Neural cell (in vitro differentiated cells): ENCODE measurements around the gene COL8A1. TPM values are rescaled to one million over a fixed set of nuclear protein-coding genes. Genes with fewer than 3 reads are reported as not detected.

Experiments
- H2AFZ ChIP-seq: fragments of 200-600, 300-800 bp; sonication (generic), shearing (Covaris generic); 2 replicates; pipeline ENCODE4 v1.6.0; 2014; ENCODE audit warnings: low read depth, mild to moderate bottlenecking, antibody characterized with exemption, low read length, moderate library complexity
- H3F3A ChIP-seq: fragments of 200-600 bp; shearing (Covaris generic); 2 replicates; pipeline ENCODE4 v1.6.1; 2016; ENCODE audit warnings: mild to moderate bottlenecking, moderate library complexity, mixed read lengths, antibody characterized with exemption, low read length; ENCODE audit not compliant: insufficient read depth, poor library complexity, severe bottlenecking
- H3K27ac ChIP-seq: fragments of 200-600, 300-800 bp; sonication (generic), shearing (Covaris generic); 2 replicates; pipeline ENCODE4 v1.5.1; 2014; ENCODE audit warnings: mild to moderate bottlenecking, low read length, moderate library complexity
- H3K27me3 ChIP-seq: fragments of 300-800, 200-600 bp; sonication (generic), shearing (Covaris generic); 2 replicates; pipeline ENCODE4 v1.6.0; 2014; ENCODE audit warnings: mild to moderate bottlenecking, low read depth, low read length, moderate library complexity; ENCODE audit not compliant: insufficient read depth
- H3K36me3 ChIP-seq: fragments of 300-800, 200-600 bp; sonication (generic), shearing (Covaris generic); 2 replicates; pipeline ENCODE4 v1.5.1; 2014; ENCODE audit warnings: mild to moderate bottlenecking, antibody characterized with exemption, low read length, moderate library complexity; ENCODE audit not compliant: insufficient read depth
- H3K4me2 ChIP-seq: fragments of 300-800, 200-600 bp; sonication (generic), shearing (Covaris generic); 2 replicates; pipeline ENCODE4 v1.6.0; 2014; ENCODE audit warnings: mild to moderate bottlenecking, low read length
- H3K4me3 ChIP-seq: fragments of 300-800, 200-600 bp; sonication (generic), shearing (Covaris generic); 2 replicates; pipeline ENCODE4 v1.5.1; 2014; ENCODE audit warnings: mild to moderate bottlenecking, low read length, moderate library complexity
- H3K79me2 ChIP-seq: fragments of 200-600 bp; shearing (Covaris generic); replicated peaks from 2 replicates; pipeline ENCODE4 v1.6.0; 2014; ENCODE audit warnings: mild to moderate bottlenecking, low read length, moderate library complexity; ENCODE audit not compliant: insufficient read depth
- H3K9ac ChIP-seq: fragments of 300-800, 200-600 bp; sonication (generic), shearing (Covaris generic); 2 replicates; pipeline ENCODE4 v1.6.1; 2016; ENCODE audit warnings: mild to moderate bottlenecking, low read length, mixed read lengths
- H3K9me2 ChIP-seq: fragments of 200-600 bp; shearing (Covaris generic); 2 replicates; pipeline ENCODE4 v1.6.1; 2016; ENCODE audit warnings: mild to moderate bottlenecking, low read length, mixed read lengths; ENCODE audit not compliant: insufficient read depth
- H3K9me3 ChIP-seq: fragments of 200-600, 300-800 bp; sonication (generic), shearing (Covaris generic); 2 replicates; pipeline ENCODE4 v1.6.1; 2016; ENCODE audit warnings: mild to moderate bottlenecking, mixed run types, low read length, moderate library complexity, mixed read lengths
- H4K20me1 ChIP-seq: fragments of 200-600 bp; shearing (Covaris generic); 2 replicates; pipeline ENCODE4 v1.6.1; 2016; ENCODE audit warnings: mild to moderate bottlenecking, mixed run types; ENCODE audit not compliant: insufficient read depth
- CTCF ChIP-seq: fragments of 450-650 bp; IDR thresholded peaks from 2 replicates; pipeline ENCODE4 v1.5.1; 2014; ENCODE audit warnings: antibody characterized with exemption, mild to moderate bottlenecking, moderate library complexity; ENCODE audit not compliant: poor library complexity, severe bottlenecking
- EP300 ChIP-seq: fragments of 450-650 bp; conservative IDR thresholded peaks from 2 replicates; pipeline ENCODE4 v1.6.1; 2014; ENCODE audit warnings: antibody characterized with exemption, mild to moderate bottlenecking, moderate library complexity; ENCODE audit not compliant: poor library complexity, severe bottlenecking
- EZH2 ChIP-seq: fragments of 200-600, 300-800 bp; shearing (Covaris generic), sonication (generic); IDR thresholded peaks from 2 replicates; pipeline ENCODE4 v1.6.1; 2014; ENCODE audit warnings: antibody characterized with exemption, low read length, borderline replicate concordance, mild to moderate bottlenecking; ENCODE audit not compliant: insufficient read depth, poor library complexity, severe bottlenecking
- MXI1 ChIP-seq: fragments of 450-650 bp; conservative IDR thresholded peaks from 2 replicates; pipeline ENCODE4 v1.6.1; 2014; ENCODE audit warnings: antibody characterized with exemption, mild to moderate bottlenecking; ENCODE audit not compliant: poor library complexity, severe bottlenecking
- POLR2AphosphoS5 ChIP-seq: IDR thresholded peaks from 2 replicates; pipeline ENCODE4 v1.6.1; 2012
- RAD21 ChIP-seq: fragments of 450-650 bp; conservative IDR thresholded peaks from 2 replicates; pipeline ENCODE4 v1.6.1; 2014; ENCODE audit warnings: antibody characterized with exemption, mild to moderate bottlenecking, moderate library complexity
- REST ChIP-seq: IDR thresholded peaks from 2 replicates; pipeline ENCODE4 v1.6.1; 2012; ENCODE audit warnings: borderline replicate concordance
- SMC3 ChIP-seq: fragments of 450-650 bp; conservative IDR thresholded peaks from 2 replicates; pipeline ENCODE4 v1.6.1; 2014; ENCODE audit warnings: antibody characterized with exemption, mild to moderate bottlenecking, moderate library complexity; ENCODE audit not compliant: poor library complexity
- TAF1 ChIP-seq: IDR thresholded peaks from 2 replicates; pipeline ENCODE4 v1.6.1; 2012; ENCODE audit warnings: low read depth
- polyA plus RNA-seq: library from polyadenylated mRNA; depleted of rRNA; stranded (reverse); fragments of >200 nt; gene quantifications from 2 replicates; pipeline ENCODE4 v1.2.3, GENCODE V29; 2014

The COL8A1 gene
- polyA plus RNA-seq, 1 donor from 2014 or later = 0.04 TPM

- no peaks in the 10 kb centered on the region for H3K9me3 ChIP-seq
- no peak overlapping the region for H2AFZ ChIP-seq
- H3K36me3 ChIP-seq = no peaks in the 10 kb centered on the region
- no peak overlapping the region for H3K4me2 ChIP-seq
- TF ChIP-seq EZH2 = no peak
- no peak for TF ChIP-seq SMC3
- TF ChIP-seq RAD21 = no peak
- no peak for TF ChIP-seq REST
- no peak for TF ChIP-seq POLR2AphosphoS5
- no peak for TF ChIP-seq MXI1
- no peak for TF ChIP-seq CTCF
- TF ChIP-seq EP300 = no peak
- no peak for TF ChIP-seq TAF1
- H3K9ac ChIP-seq = no peak overlapping the region
- no peaks in the 10 kb centered on the region for H3K79me2 ChIP-seq
- no peaks in the 10 kb centered on the region for H3K27me3 ChIP-seq
- H3K9me2 ChIP-seq = no peaks in the 10 kb centered on the region
- no peaks in the 10 kb centered on the region for H3F3A ChIP-seq
- H3K27ac ChIP-seq = no peak overlapping the region
- H4K20me1 ChIP-seq = no peaks in the 10 kb centered on the region
- no peak overlapping the region for H3K4me3 ChIP-seq
Observed at GRCh38 chr3:99837715-99838114, 199.3 kb downstream of the COL8A1 start.

DNA sequence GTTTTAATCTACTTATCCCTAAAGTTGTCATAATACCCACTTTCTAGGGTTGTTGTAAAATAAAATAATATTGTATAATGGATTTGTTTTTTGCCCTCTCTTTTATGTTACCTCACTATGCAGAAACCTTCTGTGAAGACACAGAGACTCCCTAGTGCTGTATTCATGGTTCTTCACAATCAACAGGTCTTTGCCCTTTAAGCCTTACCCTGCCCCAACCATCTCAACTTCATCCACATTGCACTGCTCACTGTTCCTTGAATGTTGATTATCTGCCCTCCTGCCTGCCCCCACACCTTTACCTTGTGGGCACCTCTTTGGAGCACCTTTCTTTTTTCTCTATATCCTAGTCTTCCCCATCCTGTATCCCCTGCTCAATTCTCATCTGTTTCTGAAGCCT is 200.4 kb downstream of the COL8A1 start:
- Histone ChIP-seq H3K9ac (no peak overlapping the region), H3K27me3 (no peaks in the 10 kb centered on the region), H4K20me1 (no peaks in the 10 kb centered on the region), H3K36me3 (no peaks in the 10 kb centered on the region), H3K4me3 (no peak overlapping the region), H3K79me2 (no peaks in the 10 kb centered on the region), H3K27ac (no peak overlapping the region), H3K4me2 (no peak overlapping the region), H3K9me2 (no peaks in the 10 kb centered on the region), H3F3A (no peaks in the 10 kb centered on the region), H3K9me3 (no peaks in the 10 kb centered on the region), H2AFZ (no peak overlapping the region)
- TF ChIP-seq TAF1 = no peak
- TF ChIP-seq RAD21 = no peak
- no peak for TF ChIP-seq SMC3
- TF ChIP-seq POLR2AphosphoS5 = no peak
- no peak for TF ChIP-seq REST
- no peak for TF ChIP-seq MXI1
- no peak for TF ChIP-seq EP300
- no peak for TF ChIP-seq CTCF
- no peak for TF ChIP-seq EZH2
